ENCODE results near the gene NPR1. TPM values are rescaled to one million over a fixed set of nuclear protein-coding genes. Genes with fewer than 3 reads are reported as not detected.

Gene NPR1
- total and polyA plus RNA-seq, 2 of the 13 experiments (the other 11 are each of a cell fraction or from before 2014, with no cell fraction given), result not detected

DNA sequence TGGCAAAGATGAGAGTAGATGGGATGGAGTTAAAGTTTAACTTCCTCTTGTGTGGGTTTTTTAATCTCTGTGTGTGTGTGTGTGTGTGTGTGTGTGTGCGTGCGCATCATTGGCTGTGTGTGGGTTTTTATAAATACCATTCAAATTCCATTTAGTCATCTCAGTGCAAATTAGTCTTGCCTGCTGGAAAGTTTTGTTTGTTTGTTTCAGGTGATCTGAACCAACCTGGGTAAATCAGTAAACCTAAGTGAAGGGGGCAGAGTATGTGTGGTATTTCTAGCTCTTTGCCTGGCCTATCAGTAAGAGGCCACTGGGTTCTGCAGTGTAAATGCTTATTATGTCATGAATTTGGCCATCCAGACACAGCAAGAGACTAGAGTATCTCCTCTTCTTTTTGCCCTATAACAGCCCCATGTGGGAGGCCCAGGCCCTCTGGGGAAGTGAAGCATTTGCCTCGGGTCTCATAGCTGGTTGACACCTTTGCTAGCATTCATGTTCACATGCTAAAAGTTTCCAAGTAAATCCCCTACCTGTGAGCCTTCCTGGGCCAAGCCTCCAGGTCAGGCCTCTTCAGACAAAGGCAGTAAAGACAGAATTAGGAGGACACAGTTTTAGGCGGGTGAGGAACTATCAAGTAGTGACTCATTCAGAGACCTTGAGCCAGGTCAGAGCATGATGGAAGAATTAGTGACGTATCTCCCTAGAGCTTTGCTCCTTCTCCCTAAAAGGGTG, 64.1 kb downstream of the NPR1 start (continued):
- TF ChIP-seq ZBED4 (CRISPR knock-in tag; IDR thresholded peaks at IDR 0.05; ENCODE audit: borderline replicate concordance) (no peak), ARID3A (IDR thresholded peaks at IDR 0.05; ENCODE audit: low read depth, low read length) (peak; percentile 99), FOXA1 (IDR thresholded peaks at IDR 0.05) (no peak), FOXA1 (CRISPR knock-in tag; IDR thresholded peaks at IDR 0.05) (peak; percentile 28; the same call in 1 of the 2 replicates), ZNF225 (CRISPR knock-in tag; IDR thresholded peaks at IDR 0.05) (no peak), FOXA3 (CRISPR knock-in tag; IDR thresholded peaks at IDR 0.05) (peak; percentile 18; the same call in 1 of the 2 replicates), ESRRA (CRISPR knock-in tag; IDR thresholded peaks at IDR 0.05; ENCODE audit: low read depth) (no peak), PITX1 (CRISPR knock-in tag; IDR thresholded peaks at IDR 0.05) (0 out of 2 replicates have a peak, but pooled peaks have one; percentile 11), SAP130 (CRISPR knock-in tag; IDR thresholded peaks at IDR 0.05; ENCODE audit: low read depth) (peak; percentile 36; the same call in 1 of the 2 replicates), ZNF569 (CRISPR knock-in tag; IDR thresholded peaks at IDR 0.05; ENCODE audit: borderline replicate concordance) (no peak), IRF9 (CRISPR knock-in tag; IDR thresholded peaks at IDR 0.05; ENCODE audit: borderline replicate concordance) (no peak)
- TF ChIP-seq, protein P1, sequence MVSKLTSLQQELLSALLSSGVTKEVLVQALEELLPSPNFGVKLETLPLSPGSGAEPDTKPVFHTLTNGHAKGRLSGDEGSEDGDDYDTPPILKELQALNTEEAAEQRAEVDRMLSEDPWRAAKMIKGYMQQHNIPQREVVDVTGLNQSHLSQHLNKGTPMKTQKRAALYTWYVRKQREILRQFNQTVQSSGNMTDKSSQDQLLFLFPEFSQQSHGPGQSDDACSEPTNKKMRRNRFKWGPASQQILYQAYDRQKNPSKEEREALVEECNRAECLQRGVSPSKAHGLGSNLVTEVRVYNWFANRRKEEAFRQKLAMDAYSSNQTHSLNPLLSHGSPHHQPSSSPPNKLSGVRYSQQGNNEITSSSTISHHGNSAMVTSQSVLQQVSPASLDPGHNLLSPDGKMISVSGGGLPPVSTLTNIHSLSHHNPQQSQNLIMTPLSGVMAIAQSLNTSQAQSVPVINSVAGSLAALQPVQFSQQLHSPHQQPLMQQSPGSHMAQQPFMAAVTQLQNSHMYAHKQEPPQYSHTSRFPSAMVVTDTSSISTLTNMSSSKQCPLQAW (CRISPR knock-in tag; IDR thresholded peaks at IDR 0.05), result peak; percentile 28; the same call in 1 of the 2 replicates
- TF ChIP-seq, protein P2, sequence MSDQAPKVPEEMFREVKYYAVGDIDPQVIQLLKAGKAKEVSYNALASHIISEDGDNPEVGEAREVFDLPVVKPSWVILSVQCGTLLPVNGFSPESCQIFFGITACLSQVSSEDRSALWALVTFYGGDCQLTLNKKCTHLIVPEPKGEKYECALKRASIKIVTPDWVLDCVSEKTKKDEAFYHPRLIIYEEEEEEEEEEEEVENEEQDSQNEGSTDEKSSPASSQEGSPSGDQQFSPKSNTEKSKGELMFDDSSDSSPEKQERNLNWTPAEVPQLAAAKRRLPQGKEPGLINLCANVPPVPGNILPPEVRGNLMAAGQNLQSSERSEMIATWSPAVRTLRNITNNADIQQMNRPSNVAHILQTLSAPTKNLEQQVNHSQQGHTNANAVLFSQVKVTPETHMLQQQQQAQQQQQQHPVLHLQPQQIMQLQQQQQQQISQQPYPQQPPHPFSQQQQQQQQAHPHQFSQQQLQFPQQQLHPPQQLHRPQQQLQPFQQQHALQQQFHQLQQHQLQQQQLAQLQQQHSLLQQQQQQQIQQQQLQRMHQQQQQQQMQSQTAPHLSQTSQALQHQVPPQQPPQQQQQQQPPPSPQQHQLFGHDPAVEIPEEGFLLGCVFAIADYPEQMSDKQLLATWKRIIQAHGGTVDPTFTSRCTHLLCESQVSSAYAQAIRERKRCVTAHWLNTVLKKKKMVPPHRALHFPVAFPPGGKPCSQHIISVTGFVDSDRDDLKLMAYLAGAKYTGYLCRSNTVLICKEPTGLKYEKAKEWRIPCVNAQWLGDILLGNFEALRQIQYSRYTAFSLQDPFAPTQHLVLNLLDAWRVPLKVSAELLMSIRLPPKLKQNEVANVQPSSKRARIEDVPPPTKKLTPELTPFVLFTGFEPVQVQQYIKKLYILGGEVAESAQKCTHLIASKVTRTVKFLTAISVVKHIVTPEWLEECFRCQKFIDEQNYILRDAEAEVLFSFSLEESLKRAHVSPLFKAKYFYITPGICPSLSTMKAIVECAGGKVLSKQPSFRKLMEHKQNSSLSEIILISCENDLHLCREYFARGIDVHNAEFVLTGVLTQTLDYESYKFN (CRISPR knock-in tag; conservative IDR thresholded peaks at IDR 0.05), result peak; percentile 44; the same call in 1 of the 2 replicates

Data from HepG2 (cell line).